ENCODE results near the gene SPTBN1. TPM values are rescaled to one million over a fixed set of nuclear protein-coding genes. Genes with fewer than 3 reads are reported as not detected.

SPTBN1 gene
- total RNA-seq (2014; rRNA removed; shearing (Covaris generic); ENCODE audit: low replicate concordance) = 96.7 and 110 TPM in 2 replicates

GRCh38 chr2:54455563-54456361, at the start of gene SPTBN1:
SPTBN1 (plus strand) TSS chr2:54456327; CDS start chr2:54526419, 70,092 bp downstream.
- DNase-seq (ENCODE audit: low read depth) = peak; percentile 81

GRCh38 chr2:54407693-54408092, 48.4 kb upstream of the SPTBN1 start:
- in situ Hi-C loops (cut with HindIII; ENCODE audit: low pct_unique_long_range_greater_than_20kb, low sequenced_read_pairs) = no loop called here
- no peak for DNase-seq (ENCODE audit: low read depth)

More at GRCh38 chr2:54455563-54456361, at the start of gene SPTBN1:
- in situ Hi-C loops (cut with HindIII; ENCODE audit: low pct_unique_long_range_greater_than_20kb, low sequenced_read_pairs) = no loop called here

- DNase-seq (ENCODE audit: low read depth) = no peak
- in situ Hi-C loops (cut with HindIII; ENCODE audit: low pct_unique_long_range_greater_than_20kb, low sequenced_read_pairs) = no loop called here
These were observed 47.8 kb upstream of the SPTBN1 start for GRCh38 chr2:54408288-54408687.

GRCh38 chr2:54409752-54410151, 46.4 kb upstream of the SPTBN1 start:
- in situ Hi-C loops (cut with HindIII; ENCODE audit: low pct_unique_long_range_greater_than_20kb, low sequenced_read_pairs) = no loop called here

GRCh38 chr2:54411801-54412354, 44.2 kb upstream of the SPTBN1 start:
- DNase-seq (ENCODE audit: low read depth) = no peak
- in situ Hi-C loops (cut with HindIII; ENCODE audit: low pct_unique_long_range_greater_than_20kb, low sequenced_read_pairs) = no loop called here

More at GRCh38 chr2:54409752-54410151, 46.4 kb upstream of the SPTBN1 start:
- DNase-seq (ENCODE audit: low read depth) = no peak

- no peak for DNase-seq (ENCODE audit: low read depth)
- in situ Hi-C loops (cut with HindIII; ENCODE audit: low pct_unique_long_range_greater_than_20kb, low sequenced_read_pairs) = no loop called here
These were observed 39.8 kb upstream of the SPTBN1 start for GRCh38 chr2:54416166-54416813.

GRCh38 chr2:54416938-54417337, 39.2 kb upstream of the SPTBN1 start:
- in situ Hi-C loops (cut with HindIII; ENCODE audit: low pct_unique_long_range_greater_than_20kb, low sequenced_read_pairs) = no loop called here
- no peak for DNase-seq (ENCODE audit: low read depth)

GRCh38 chr2:54417577-54417976, 38.5 kb upstream of the SPTBN1 start:
- in situ Hi-C loops (cut with HindIII; ENCODE audit: low pct_unique_long_range_greater_than_20kb, low sequenced_read_pairs) = no loop called here
- DNase-seq (ENCODE audit: low read depth) = no peak

- DNase-seq (ENCODE audit: low read depth) = no peak
- in situ Hi-C loops (cut with HindIII; ENCODE audit: low pct_unique_long_range_greater_than_20kb, low sequenced_read_pairs) = no loop called here
These were observed 36.7 kb upstream of the SPTBN1 start for GRCh38 chr2:54419388-54419787.

GRCh38 chr2:54419855-54420523, 36.1 kb upstream of the SPTBN1 start:
- DNase-seq (ENCODE audit: low read depth) = no peak
- in situ Hi-C loops (cut with HindIII; ENCODE audit: low pct_unique_long_range_greater_than_20kb, low sequenced_read_pairs) = no loop called here

- DNase-seq (ENCODE audit: low read depth) = no peak
- in situ Hi-C loops (cut with HindIII; ENCODE audit: low pct_unique_long_range_greater_than_20kb, low sequenced_read_pairs) = no loop called here
These were observed 35.5 kb upstream of the SPTBN1 start for GRCh38 chr2:54420524-54421172.

GRCh38 chr2:54422072-54422581, 34.0 kb upstream of the SPTBN1 start:
- no peak for DNase-seq (ENCODE audit: low read depth)
- in situ Hi-C loops (cut with HindIII; ENCODE audit: low pct_unique_long_range_greater_than_20kb, low sequenced_read_pairs) = no loop called here

- in situ Hi-C loops (cut with HindIII; ENCODE audit: low pct_unique_long_range_greater_than_20kb, low sequenced_read_pairs) = no loop called here
- no peak for DNase-seq (ENCODE audit: low read depth)
These were observed 32.9 kb upstream of the SPTBN1 start for GRCh38 chr2:54423213-54423612.

- no peak for DNase-seq (ENCODE audit: low read depth)
- in situ Hi-C loops (cut with HindIII; ENCODE audit: low pct_unique_long_range_greater_than_20kb, low sequenced_read_pairs) = no loop called here
These were observed 31.5 kb upstream of the SPTBN1 start for GRCh38 chr2:54424555-54425163.

GRCh38 chr2:54428108-54428831, 27.9 kb upstream of the SPTBN1 start:
- in situ Hi-C loops (cut with HindIII; ENCODE audit: low pct_unique_long_range_greater_than_20kb, low sequenced_read_pairs) = no loop called here
- no peak for DNase-seq (ENCODE audit: low read depth)

GRCh38 chr2:54429054-54429453, 27.1 kb upstream of the SPTBN1 start:
- no peak for DNase-seq (ENCODE audit: low read depth)
- in situ Hi-C loops (cut with HindIII; ENCODE audit: low pct_unique_long_range_greater_than_20kb, low sequenced_read_pairs) = no loop called here
